ENCODE data around the gene PDE6C.
A peak's percentile ranks its signal among the peaks of the same experiment; 100 is the strongest.

Gene PDE6C

DNA sequence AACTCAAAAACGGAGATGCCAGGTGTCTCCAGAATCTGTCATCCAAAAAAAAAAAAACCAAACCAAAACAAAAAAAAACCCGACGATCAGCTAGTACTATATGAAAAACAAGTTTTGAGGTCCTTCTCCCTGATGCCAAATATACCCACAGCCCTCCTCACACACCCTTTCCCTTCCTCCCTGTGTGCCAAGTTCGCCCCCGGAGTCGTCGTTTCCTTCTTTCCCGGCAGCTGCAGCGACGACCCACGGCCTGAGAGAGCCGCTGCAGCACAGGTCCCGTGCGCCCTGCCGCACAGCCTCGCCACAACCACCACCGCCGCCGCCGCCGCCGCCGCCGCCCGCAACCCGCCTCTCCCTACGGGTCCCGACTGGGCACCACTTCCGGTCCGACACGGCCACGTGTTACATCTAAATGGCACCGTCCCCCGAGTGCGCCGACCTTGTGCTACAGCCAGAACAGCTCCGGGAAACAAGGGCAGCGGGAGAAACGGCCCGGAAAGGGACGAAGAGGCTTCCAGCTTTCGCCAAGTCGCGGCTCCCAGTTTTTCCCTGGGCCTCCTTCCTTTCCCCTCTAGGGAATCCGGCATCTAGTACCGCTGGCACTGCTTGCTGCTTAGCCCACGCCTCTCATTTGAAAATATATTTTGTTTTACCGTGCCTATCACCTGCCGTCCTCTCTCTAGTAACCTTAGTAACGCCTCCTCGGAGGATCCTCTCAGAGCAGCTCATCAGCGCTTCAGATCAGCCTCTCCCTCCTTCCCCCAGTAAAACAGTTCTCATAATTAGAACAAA is 90.1 kb downstream of the PDE6C start, which contains the start of gene FRA10AC1:
FRA10AC1 (minus strand) TSS at position 383 of the 792 bp plus-strand sequence. CDS start 2,486 bp downstream, outside the sequence.
- DNase-seq, result peak; percentile 94
- H3K27ac ChIP-seq, result peak within 1 kb of the TSS; percentile 85 to 91
- H3K4me1 ChIP-seq, result peaks cover 0 to 26% (median 5%) of the 10 kb centered on the region in 4 donors
- no peaks in the 10 kb centered on the region for H3K27me3 ChIP-seq
- H3K9me3 ChIP-seq, result no peaks in the 10 kb centered on the region
- peaks cover 5 to 18% (median 13%) of the 10 kb centered on the region in 3 donors for H3K36me3 ChIP-seq
- intact Hi-C loops (cut with DNase I; ENCODE audit: low total_unique reads), result loop anchor here (2.0 kb wide), 2 partner anchors 52 to 114 kb away; no protein-coding TSS in a partner anchor
- H3K4me3 ChIP-seq, result peak within 1 kb of the TSS; percentile 57 to 74
- TF ChIP-seq, protein P1, sequence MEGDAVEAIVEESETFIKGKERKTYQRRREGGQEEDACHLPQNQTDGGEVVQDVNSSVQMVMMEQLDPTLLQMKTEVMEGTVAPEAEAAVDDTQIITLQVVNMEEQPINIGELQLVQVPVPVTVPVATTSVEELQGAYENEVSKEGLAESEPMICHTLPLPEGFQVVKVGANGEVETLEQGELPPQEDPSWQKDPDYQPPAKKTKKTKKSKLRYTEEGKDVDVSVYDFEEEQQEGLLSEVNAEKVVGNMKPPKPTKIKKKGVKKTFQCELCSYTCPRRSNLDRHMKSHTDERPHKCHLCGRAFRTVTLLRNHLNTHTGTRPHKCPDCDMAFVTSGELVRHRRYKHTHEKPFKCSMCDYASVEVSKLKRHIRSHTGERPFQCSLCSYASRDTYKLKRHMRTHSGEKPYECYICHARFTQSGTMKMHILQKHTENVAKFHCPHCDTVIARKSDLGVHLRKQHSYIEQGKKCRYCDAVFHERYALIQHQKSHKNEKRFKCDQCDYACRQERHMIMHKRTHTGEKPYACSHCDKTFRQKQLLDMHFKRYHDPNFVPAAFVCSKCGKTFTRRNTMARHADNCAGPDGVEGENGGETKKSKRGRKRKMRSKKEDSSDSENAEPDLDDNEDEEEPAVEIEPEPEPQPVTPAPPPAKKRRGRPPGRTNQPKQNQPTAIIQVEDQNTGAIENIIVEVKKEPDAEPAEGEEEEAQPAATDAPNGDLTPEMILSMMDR (IDR thresholded peaks at IDR 0.05), result peak; percentile 49 to 55

DNA sequence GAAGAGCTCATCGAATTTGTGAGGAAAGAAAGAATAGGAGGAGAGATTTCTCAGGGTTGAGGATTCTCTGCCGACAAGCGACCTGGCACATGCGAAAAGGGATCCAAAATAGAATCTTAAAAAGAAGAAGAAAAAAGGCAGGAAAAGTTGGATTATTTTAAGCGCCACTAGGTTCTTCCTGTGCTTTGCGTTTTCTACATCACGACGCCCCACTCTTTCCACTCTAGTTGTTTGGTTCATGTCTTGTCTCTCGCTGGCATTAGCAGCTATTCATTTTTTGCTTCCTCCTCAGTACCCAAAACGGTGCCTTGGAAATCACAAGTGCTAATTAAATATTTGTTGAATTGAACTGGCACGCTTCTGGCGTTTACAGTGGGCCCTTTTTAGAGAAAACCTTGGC is 90.7 kb downstream of the PDE6C start:
- peaks cover 0 to 26% (median 5%) of the 10 kb centered on the region in 4 donors for H3K4me1 ChIP-seq
- H3K9me3 ChIP-seq, result no peaks in the 10 kb centered on the region
- intact Hi-C loops (cut with DNase I; ENCODE audit: low total_unique reads), result loop anchor here (2.0 kb wide), 2 partner anchors 52 to 114 kb away; no protein-coding TSS in a partner anchor
- no peak for DNase-seq
- TF ChIP-seq, protein P1 (IDR thresholded peaks at IDR 0.05), result no peak
- H3K27ac ChIP-seq, result peak overlapping the region; percentile 85 to 91
- H3K36me3 ChIP-seq, result peaks cover 0 to 14% (median 9%) of the 10 kb centered on the region in 3 donors
- no peaks in the 10 kb centered on the region for H3K27me3 ChIP-seq
- H3K4me3 ChIP-seq, result peak overlapping the region; percentile 57 to 74

DNA sequence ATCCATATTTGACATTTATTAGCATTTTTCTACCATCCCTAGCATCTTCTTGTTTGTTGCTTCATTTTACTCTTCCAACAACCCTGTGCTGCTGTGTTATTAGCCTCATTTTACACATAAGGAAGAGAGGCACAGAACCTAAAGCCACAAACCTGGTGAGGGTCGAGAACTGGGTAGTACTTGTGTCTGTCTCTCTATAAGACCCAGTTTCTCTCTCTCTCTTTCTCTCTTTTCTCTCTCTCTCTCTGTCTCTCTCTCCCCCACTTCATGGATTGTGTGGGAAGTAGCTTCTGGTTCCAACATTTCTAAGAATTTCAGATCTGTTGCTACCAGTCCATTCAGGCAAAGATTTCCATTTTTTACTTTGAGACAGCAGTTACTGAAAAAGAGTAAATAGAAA is 91.5 kb downstream of the PDE6C start:
- Histone ChIP-seq H3K4me3 (peak overlapping the region in 1 of 2 donors; percentile 57), H3K4me1 (peaks cover 0 to 26% (median 5%) of the 10 kb centered on the region in 4 donors), H3K9me3 (no peaks in the 10 kb centered on the region), H3K36me3 (peaks cover 0 to 8% (median 3%) of the 10 kb centered on the region in 3 donors), H3K27ac (peak overlapping the region in 1 of 2 donors; percentile 85), H3K27me3 (no peaks in the 10 kb centered on the region)
- TF ChIP-seq, protein P1 (IDR thresholded peaks at IDR 0.05), result no peak
- intact Hi-C loops (cut with DNase I; ENCODE audit: low total_unique reads), result loop anchor here (2.0 kb wide), 2 partner anchors 51 to 113 kb away; no protein-coding TSS in a partner anchor
- no peak for DNase-seq

DNA sequence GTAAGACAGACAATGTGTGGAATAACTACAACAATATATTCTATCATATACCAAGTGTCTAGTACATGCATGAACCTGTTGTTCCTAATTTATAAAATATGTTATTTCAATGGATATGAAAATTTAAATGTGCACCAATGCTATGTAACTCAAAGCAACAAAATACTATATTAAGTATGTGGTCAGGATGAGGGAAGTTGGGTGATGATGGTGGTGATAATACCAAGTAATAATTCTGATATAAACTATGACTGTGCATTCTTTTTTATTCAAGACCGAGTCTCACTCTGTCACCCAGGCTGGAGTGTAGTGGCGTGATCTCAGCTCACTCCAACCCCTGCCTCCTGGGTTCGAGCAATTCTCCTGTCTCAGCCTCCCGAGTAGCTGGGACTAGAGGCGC is 92.1 kb downstream of the PDE6C start:
- Histone ChIP-seq H3K27me3 (no peaks in the 10 kb centered on the region), H3K27ac (no peak overlapping the region), H3K4me3 (no peak overlapping the region), H3K9me3 (no peaks in the 10 kb centered on the region), H3K36me3 (peaks cover 0 to 2% (median 0%) of the 10 kb centered on the region in 3 donors), H3K4me1 (peaks cover 0 to 26% (median 5%) of the 10 kb centered on the region in 4 donors)
- TF ChIP-seq, protein P1 (IDR thresholded peaks at IDR 0.05), result no peak
- no peak for DNase-seq
- intact Hi-C loops (cut with DNase I; ENCODE audit: low total_unique reads), result no loop called here

DNA sequence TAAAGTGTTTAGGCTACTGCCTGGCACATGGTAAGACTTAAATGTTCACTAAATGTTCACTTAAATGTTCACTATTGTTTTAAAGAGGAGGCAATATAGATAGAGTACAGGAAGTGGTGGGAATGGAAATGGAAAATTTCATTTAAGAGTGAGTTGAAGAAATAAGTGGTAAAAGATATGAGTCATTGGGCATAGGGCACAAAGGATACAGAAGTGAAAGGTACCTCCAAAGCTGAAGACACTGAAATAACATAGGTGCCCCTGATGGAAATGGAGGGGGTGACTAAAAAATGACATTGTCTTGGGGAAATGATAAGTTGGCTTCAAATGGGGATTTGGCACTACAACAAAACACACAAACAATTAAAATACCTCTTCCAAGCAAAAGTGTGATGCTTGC is 95.3 kb downstream of the PDE6C start:
- no peaks in the 10 kb centered on the region for H3K9me3 ChIP-seq
- intact Hi-C loops (cut with DNase I; ENCODE audit: low total_unique reads), result no loop called here
- TF ChIP-seq, protein P1 (IDR thresholded peaks at IDR 0.05), result no peak
- no peaks in the 10 kb centered on the region for H3K27me3 ChIP-seq
- H3K36me3 ChIP-seq, result no peaks in the 10 kb centered on the region
- no peak overlapping the region for H3K27ac ChIP-seq
- H3K4me3 ChIP-seq, result no peak overlapping the region
- peaks cover 0 to 8% (median 2%) of the 10 kb centered on the region in 4 donors for H3K4me1 ChIP-seq
- no peak for DNase-seq
